Measurements from ENCODE around the gene RBBP4. TPM values are rescaled to one million over a fixed set of nuclear protein-coding genes. Genes with fewer than 3 reads are reported as not detected.
"Not testable (repeated sequence)": the region's sequence is repeated elsewhere in the genome, so short reads cannot be mapped to it uniquely, and the experiment has no call there.

The RBBP4 gene
- total RNA-seq, 1 experiment from 2014 or later = 513 TPM

DNA sequence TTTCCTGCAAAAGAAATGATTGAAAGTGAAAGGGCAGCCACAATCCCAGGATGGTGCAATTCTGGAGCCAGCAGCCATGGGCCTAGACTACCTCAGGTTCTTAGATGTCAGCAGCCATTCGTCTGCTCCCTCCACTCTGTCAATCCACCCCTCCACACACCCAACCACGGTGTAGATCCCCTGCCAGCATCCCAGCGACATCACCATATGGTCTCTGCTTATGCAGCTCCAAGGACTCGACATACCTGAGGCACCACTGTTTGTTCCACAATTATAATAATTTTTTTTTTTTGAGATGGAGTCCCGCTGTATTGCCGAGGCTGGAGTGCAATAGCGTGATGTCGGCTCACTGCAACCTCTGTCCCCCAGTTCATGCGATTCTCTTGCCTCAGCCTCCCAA lies 45.0 kb downstream of the RBBP4 start:
- intact Hi-C loops (cut with micrococcal nuclease; ENCODE audit: unreplicated experiment) = no loop called here
- TF ChIP-seq, protein P1, sequence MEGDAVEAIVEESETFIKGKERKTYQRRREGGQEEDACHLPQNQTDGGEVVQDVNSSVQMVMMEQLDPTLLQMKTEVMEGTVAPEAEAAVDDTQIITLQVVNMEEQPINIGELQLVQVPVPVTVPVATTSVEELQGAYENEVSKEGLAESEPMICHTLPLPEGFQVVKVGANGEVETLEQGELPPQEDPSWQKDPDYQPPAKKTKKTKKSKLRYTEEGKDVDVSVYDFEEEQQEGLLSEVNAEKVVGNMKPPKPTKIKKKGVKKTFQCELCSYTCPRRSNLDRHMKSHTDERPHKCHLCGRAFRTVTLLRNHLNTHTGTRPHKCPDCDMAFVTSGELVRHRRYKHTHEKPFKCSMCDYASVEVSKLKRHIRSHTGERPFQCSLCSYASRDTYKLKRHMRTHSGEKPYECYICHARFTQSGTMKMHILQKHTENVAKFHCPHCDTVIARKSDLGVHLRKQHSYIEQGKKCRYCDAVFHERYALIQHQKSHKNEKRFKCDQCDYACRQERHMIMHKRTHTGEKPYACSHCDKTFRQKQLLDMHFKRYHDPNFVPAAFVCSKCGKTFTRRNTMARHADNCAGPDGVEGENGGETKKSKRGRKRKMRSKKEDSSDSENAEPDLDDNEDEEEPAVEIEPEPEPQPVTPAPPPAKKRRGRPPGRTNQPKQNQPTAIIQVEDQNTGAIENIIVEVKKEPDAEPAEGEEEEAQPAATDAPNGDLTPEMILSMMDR (conservative IDR thresholded peaks at IDR 0.05; ENCODE audit: low read depth, low read length) = no peak
- no peak for TF ChIP-seq EZH2 (IDR thresholded peaks at IDR 0.05; ENCODE audit: borderline replicate concordance, low read depth, low read length, poor library complexity, severe bottlenecking)
- no TSS peak for BruUV-seq (replicated peaks)
- H3K4me1 ChIP-seq (ENCODE audit: insufficient read depth, low read length, poor library complexity, severe bottlenecking) = no peaks in the 10 kb centered on the region
- H3K36me3 ChIP-seq (ENCODE audit: insufficient read depth, low read length, poor library complexity, severe bottlenecking) = no peaks in the 10 kb centered on the region
- ChIA-PET CTCF (interaction anchor here (0.6 kb wide), 1 partner anchor 176 kb away, joined by 3 read pairs; no protein-coding TSS in a partner anchor), POLR2A (ENCODE audit: low non-redundant PET) (no interaction called here)
- H3K4me3 ChIP-seq (ENCODE audit: low read depth, low read length, poor library complexity, severe bottlenecking) = no peak overlapping the region
- no peaks in the 10 kb centered on the region for H3K9me3 ChIP-seq (ENCODE audit: low read depth, low read length, poor library complexity, severe bottlenecking)
- H3K27ac ChIP-seq (ENCODE audit: low read depth, low read length, poor library complexity, severe bottlenecking) = no peak overlapping the region
- H3K27me3 ChIP-seq (replicated peaks; ENCODE audit: insufficient read depth, low read depth, low read length, poor library complexity) = no peaks in the 10 kb centered on the region
- no peak for DNase-seq (ENCODE audit: low spot score)

DNA sequence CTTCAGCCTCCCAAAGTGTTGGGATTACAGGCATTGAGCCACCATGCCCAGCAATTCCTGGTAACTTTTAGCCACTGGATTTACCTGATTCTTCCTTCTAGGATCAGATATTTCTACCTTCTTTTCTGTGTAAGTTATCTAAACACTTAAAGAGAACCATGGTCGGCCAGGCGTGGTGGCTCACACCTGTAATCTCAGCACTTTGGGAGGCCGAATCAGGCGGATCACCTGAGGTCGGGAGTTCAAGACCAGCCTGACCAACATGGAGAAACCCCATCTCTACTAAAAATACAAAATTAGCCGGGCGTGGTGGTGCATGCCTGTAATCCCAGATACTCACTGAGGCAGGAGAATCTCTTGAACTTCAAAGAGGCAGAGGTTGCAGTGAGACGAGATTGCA lies 46.0 kb downstream of the RBBP4 start:
- DNase-seq (ENCODE audit: low spot score); POLR2A ChIA-PET (ENCODE audit: low non-redundant PET); intact Hi-C loops (cut with micrococcal nuclease; ENCODE audit: unreplicated experiment); H3K4me1 ChIP-seq (ENCODE audit: insufficient read depth, low read length, poor library complexity, severe bottlenecking); BruUV-seq (replicated peaks); H3K27ac ChIP-seq (ENCODE audit: low read depth, low read length, poor library complexity, severe bottlenecking); H3K9me3 ChIP-seq (ENCODE audit: low read depth, low read length, poor library complexity, severe bottlenecking); H3K27me3 ChIP-seq (replicated peaks; ENCODE audit: insufficient read depth, low read depth, low read length, poor library complexity); H3K36me3 ChIP-seq (ENCODE audit: insufficient read depth, low read length, poor library complexity, severe bottlenecking); H3K4me3 ChIP-seq (ENCODE audit: low read depth, low read length, poor library complexity, severe bottlenecking): not testable (repeated sequence)
- CTCF ChIA-PET = interaction anchor here (0.7 kb wide), 1 partner anchor 48 kb away, joined by 7 read pairs; no protein-coding TSS in a partner anchor

DNA sequence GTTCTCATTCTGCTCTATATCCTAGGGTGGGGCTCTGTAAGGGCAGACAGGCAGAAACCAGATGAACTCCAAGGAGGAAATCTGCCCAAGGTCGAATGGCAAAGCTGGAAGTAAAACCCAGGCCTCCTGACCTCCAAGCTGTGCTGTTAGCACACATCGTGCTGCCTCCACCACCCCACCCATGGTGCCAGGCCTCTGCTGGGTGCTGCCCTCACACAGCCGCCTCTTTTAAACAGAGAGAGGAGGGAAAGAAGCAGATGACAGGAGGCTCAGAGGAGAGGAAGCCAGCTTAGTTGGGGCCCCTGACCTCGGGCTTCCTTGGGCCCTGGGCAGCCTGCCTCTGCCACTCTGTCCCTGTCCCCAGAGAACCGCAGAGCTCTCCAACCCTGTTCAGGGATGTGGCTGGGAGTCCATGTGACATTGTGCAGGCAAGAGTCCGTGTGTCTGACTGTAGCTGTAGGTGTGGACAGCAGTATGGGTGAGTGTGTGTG lies 50.5 kb downstream of the RBBP4 start:
- intact Hi-C loops (cut with micrococcal nuclease; ENCODE audit: unreplicated experiment) = no loop called here
- ChIA-PET CTCF (no interaction called here), POLR2A (ENCODE audit: low non-redundant PET) (interaction anchor here (0.6 kb wide), 1 partner anchor 11 kb away, joined by 3 read pairs; no protein-coding TSS in a partner anchor)
- H3K27ac ChIP-seq (ENCODE audit: low read depth, low read length, poor library complexity, severe bottlenecking) = no peak overlapping the region
- no peaks in the 10 kb centered on the region for H3K36me3 ChIP-seq (ENCODE audit: insufficient read depth, low read length, poor library complexity, severe bottlenecking)
- BruUV-seq (replicated peaks) = no TSS peak
- H3K9me3 ChIP-seq (ENCODE audit: low read depth, low read length, poor library complexity, severe bottlenecking) = no peaks in the 10 kb centered on the region
- H3K4me1 ChIP-seq (ENCODE audit: insufficient read depth, low read length, poor library complexity, severe bottlenecking) = no peaks in the 10 kb centered on the region
- TF ChIP-seq EZH2 (IDR thresholded peaks at IDR 0.05; ENCODE audit: borderline replicate concordance, low read depth, low read length, poor library complexity, severe bottlenecking) = no peak
- no peak for DNase-seq (ENCODE audit: low spot score)
- H3K27me3 ChIP-seq (replicated peaks; ENCODE audit: insufficient read depth, low read depth, low read length, poor library complexity) = no peaks in the 10 kb centered on the region
- no peak overlapping the region for H3K4me3 ChIP-seq (ENCODE audit: low read depth, low read length, poor library complexity, severe bottlenecking)

DNA sequence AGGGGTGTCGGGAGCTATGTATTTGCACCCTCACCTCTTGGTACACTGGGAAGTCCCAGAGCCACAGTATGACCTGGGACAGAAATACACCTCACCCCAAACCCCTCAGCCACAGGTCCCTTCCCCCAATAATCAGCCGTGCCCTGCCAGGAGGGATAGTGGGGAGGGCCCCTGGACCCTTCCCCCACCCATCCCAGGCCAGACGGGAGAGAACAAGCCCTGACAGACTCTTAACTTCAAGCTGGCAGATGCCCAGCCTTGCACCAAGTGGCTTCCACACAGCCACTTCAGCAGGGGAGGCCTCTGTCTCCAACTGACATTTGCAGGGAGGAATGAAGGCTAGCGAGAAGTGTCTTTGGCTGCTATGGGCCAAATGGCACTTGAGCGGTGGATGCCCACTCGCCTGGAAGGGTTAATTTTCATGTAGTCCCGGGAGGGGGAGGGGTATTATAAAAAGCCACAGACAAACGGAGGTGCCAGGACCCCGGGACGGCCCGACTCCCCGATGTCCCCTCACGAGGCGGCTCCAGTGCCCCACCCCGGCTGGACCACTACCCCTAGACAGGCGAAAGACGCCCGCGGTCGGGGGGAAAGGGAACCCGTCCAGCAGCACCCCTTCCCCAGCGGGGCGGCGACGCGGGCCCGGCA lies 51.1 kb downstream of the RBBP4 start:
- BruUV-seq (replicated peaks) = no TSS peak
- ChIA-PET CTCF (no interaction called here), POLR2A (ENCODE audit: low non-redundant PET) (interaction anchor here (0.6 kb wide), 1 partner anchor 11 kb away, joined by 3 read pairs; no protein-coding TSS in a partner anchor)
- Histone ChIP-seq H3K4me1 (ENCODE audit: insufficient read depth, low read length, poor library complexity, severe bottlenecking) (no peaks in the 10 kb centered on the region), H3K27me3 (replicated peaks; ENCODE audit: insufficient read depth, low read depth, low read length, poor library complexity) (no peaks in the 10 kb centered on the region), H3K9me3 (ENCODE audit: low read depth, low read length, poor library complexity, severe bottlenecking) (no peaks in the 10 kb centered on the region), H3K36me3 (ENCODE audit: insufficient read depth, low read length, poor library complexity, severe bottlenecking) (no peaks in the 10 kb centered on the region), H3K4me3 (ENCODE audit: low read depth, low read length, poor library complexity, severe bottlenecking) (peak overlapping the region; percentile 55), H3K27ac (ENCODE audit: low read depth, low read length, poor library complexity, severe bottlenecking) (no peak overlapping the region)
- no peak for DNase-seq (ENCODE audit: low spot score)
- intact Hi-C loops (cut with micrococcal nuclease; ENCODE audit: unreplicated experiment) = no loop called here
- no peak for TF ChIP-seq EZH2 (IDR thresholded peaks at IDR 0.05; ENCODE audit: borderline replicate concordance, low read depth, low read length, poor library complexity, severe bottlenecking)
- TF ChIP-seq, protein P1 (conservative IDR thresholded peaks at IDR 0.05; ENCODE audit: low read depth, low read length) = no peak
